KG1 (cell line): ENCODE measurements around the gene FBXL7.

Experiments used
- DNase-seq: peaks from one replicate; lab custom pipeline; 2025; lab: John Stamatoyannopoulos, UW

The FBXL7 gene

GRCh38 chr5:15579193-15579990 lies 79.4 kb downstream of the FBXL7 start:
- no peak for DNase-seq

- DNase-seq, result no peak
These were observed 84.5 kb downstream of the FBXL7 start for GRCh38 chr5:15584528-15584927.

GRCh38 chr5:15585128-15585527 lies 85.1 kb downstream of the FBXL7 start:
- no peak for DNase-seq

DNA sequence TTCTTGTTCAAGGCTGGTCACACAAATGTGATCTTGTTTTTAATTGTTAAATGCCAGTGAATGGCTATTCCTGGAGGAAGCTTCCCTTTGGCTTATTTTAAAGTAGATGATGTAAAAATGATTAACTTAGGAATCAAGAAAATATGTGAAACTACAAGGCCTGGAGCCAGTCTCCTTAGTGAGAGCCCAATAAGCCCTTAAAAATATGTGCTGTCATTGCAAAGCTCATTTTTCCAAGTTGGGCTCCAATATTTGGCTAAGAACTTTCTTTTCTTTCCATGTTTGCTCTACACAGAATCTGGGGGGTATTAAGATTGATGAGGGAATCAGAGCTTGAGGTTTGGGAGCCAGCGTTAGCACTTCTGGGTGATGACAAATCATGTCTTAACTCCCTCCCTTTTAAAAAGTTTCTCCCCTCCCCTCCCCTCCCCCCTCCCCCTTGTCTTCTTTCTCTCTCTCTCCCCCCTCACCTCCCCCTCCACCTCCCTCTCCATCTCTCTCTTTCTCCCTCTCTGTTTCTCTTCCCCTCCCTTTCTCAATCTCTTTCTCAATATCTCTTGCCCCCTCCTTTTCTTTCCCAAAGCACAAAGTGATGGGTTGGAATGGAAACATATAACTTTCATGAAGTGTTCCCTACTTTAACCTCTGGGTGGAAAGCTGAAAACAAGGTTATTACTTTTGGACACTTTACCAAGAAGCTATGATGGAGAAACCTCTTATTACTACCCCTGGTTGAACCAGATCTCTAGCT lies 86.0 kb downstream of the FBXL7 start:
- DNase-seq, result no peak

GRCh38 chr5:15587916-15588315 lies 87.9 kb downstream of the FBXL7 start:
- DNase-seq, result no peak

- DNase-seq, result no peak
These were observed 92.7 kb downstream of the FBXL7 start for GRCh38 chr5:15592728-15593127.

DNA sequence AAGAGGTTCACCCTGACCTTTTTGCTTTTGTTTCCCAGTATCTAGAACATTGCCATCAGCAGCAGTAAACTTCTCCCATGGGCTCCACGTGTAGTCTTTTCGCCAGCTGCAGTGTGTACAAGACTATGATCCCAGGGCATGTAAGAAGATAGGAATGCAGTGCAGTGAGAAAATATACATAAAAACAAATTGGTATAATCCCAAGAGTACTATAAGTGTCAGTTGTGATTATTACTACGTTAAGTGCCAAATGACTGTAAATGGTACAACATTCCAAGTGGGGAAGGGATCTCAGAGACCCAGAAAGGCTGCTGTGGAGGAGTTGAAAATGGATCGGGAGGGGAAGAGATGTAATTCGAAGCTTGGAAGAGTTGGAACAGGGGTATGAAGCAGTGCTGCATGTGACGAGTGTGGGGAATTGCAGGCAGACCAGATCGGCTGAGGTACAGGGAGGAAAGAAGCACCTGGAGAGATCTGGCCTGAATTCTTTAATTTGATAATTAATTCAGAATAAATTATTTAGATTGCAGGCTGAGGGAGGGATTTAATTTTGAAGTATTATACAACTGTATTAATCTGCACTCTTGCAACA lies 95.1 kb downstream of the FBXL7 start:
- DNase-seq, result no peak

- DNase-seq, result no peak
These were observed 95.9 kb downstream of the FBXL7 start for GRCh38 chr5:15595929-15596328.

GRCh38 chr5:15596936-15597335 lies 97.0 kb downstream of the FBXL7 start:
- DNase-seq, result no peak

DNA sequence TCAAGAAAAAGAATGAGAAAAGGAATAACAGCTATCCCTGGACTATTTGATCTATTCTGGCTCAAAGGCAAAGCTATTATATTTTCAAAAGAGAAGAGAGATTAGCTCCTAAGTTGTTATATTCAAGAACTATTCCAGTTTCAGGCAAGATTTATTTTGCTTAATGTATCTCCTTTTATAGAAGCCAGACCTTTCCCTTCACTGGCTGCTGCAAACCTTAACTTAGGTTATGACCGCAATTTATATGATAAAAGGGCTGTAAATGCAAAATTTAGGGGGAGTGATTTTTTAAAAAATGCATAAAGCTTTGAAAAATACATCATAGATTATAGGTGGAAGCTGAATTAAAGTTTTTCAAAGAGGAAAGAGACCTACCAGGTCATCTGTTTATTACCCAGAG lies 97.8 kb downstream of the FBXL7 start:
- DNase-seq, result no peak

- DNase-seq, result no peak
These were observed 98.4 kb downstream of the FBXL7 start for GRCh38 chr5:15598294-15598902.

GRCh38 chr5:15600035-15600434 lies 100.1 kb downstream of the FBXL7 start:
- DNase-seq, result no peak

- no peak for DNase-seq
These were observed 101.3 kb downstream of the FBXL7 start for GRCh38 chr5:15601274-15601673.

- DNase-seq, result no peak
These were observed 101.9 kb downstream of the FBXL7 start for GRCh38 chr5:15601853-15602252.

DNA sequence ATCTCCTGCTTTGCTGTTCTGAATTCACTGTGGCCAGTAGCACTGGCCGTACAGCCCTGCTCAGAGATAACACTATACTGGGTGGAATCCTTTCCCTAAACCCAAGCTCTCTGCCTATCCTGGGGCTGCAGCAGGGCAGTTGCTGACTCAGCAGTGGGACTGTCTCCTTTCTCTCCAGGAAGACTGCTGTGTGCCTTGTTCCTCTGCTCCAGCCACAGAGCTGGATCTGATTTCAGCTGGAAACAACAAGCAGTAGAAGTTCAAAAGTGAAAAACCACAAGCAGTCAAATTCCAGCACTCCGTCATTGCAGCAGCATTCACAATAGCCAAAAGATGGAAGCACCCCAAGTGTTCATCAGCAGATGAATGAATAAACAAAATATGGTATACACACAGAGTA lies 105.0 kb downstream of the FBXL7 start:
- no peak for DNase-seq

- no peak for DNase-seq
These were observed 106.2 kb downstream of the FBXL7 start for GRCh38 chr5:15606197-15606596.

DNA sequence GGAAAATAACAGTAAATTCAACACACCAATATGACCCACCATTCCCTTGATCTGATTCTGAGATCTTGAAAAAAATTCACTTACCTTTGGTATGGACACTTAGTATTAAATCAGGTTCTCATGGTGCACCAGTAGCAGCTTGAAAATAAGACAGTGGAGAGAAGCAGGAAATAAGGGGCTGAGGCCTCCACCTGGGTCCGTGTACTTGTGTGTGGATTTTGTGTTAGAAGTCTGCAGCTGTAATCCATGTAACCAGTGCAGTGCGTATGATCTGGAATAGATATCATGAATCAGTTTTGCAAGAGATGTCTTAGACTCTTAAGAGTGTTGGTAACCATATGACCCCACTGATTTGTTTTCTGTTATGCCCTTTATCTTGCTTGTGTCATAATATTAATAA lies 107.1 kb downstream of the FBXL7 start:
- DNase-seq, result no peak

GRCh38 chr5:15609076-15609725 lies 109.2 kb downstream of the FBXL7 start:
- DNase-seq, result no peak

DNA sequence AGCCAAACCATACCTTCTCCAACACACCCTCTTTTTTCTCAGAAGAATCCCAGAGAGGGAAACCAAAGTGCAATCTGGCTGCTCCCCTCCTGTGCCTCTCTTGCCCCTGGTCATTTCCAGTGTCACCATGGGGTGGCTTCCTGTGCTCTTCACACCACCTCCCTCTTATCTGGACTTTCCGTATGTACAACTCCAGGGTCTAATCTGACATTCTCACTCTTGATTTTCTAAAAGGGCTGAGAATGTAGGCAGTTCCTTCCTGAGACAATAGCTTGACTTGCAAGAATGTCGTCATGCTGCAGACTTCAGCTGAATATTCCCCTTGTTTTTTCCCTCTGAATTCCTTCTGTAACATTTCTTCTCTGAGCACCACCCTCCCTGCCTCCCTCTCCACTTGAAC lies 110.2 kb downstream of the FBXL7 start:
- no peak for DNase-seq

GRCh38 chr5:15611008-15611407 lies 111.0 kb downstream of the FBXL7 start:
- no peak for DNase-seq

DNA sequence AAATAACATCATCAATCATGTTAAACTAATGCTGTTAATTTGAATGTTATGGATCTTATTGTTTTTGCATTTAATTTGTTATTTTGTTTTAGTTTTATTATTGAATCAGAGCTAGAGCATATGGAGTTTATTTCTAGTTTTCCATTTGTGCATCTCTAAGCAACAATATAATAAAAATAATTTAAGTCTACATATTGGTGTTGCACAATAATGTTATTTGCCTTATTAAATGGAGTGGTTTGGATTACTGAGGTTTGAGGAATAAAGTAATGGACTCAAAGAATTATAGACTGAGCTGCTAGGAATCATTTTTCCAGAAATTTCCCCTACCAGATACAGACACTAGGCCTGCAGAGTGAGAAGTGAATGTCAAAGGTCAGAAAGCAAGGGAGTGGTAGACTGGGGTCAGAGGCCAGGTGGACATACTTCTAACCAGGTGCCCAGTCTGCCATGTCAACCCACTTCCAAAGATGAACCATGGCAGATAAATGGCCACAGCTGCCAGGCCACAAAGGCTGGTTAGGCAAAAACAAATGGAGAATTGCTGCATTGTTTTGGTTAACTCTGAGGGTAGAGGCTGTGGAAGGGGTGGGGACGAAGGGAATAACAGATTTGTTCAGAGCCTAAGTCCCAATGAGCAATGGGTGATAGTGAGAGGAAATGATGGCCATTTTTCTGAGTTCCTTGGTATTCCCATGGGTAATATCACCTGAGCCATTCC lies 113.1 kb downstream of the FBXL7 start:
- DNase-seq, result no peak

- no peak for DNase-seq
These were observed 114.7 kb downstream of the FBXL7 start for GRCh38 chr5:15614679-15615078.
